IMR-90 (cell line): ENCODE data around the gene GPX4. TPM values are rescaled to one million over a fixed set of nuclear protein-coding genes. Genes with fewer than 3 reads are reported as not detected.

Source experiments
- ATAC-seq: fragments of 200-7000 bp; cut with Tn5 transposase; 2 replicates; pipeline ENCODE4 v1.9.1; 2020; ENCODE audit warnings: low read depth, mild to moderate bottlenecking, moderate library complexity
- BruUV-seq: library from RNA; stranded (reverse); fragments of 400-500 nt; replicated peaks from 2 replicates; lab custom pipeline; 2021; lab: Mats Ljungman, UMichigan
- CTCF ChIA-PET: fragments of 300-600 bp; formaldehyde crosslinking; extraction: SDS; loops from one replicate; lab custom pipeline; 2021; ENCODE audit warnings: antibody characterized with exemption; lab: Yijun Ruan, JAX
- POLR2A ChIA-PET: fragments of 300-600 bp; sonication (Branson Sonifier 250); formaldehyde crosslinking; loops from one replicate; lab custom pipeline; 2022; ENCODE audit warnings: antibody characterized with exemption; ENCODE audit not compliant: unreplicated experiment; lab: Charles Lee
- DNase-seq: peaks from one replicate; pipeline ENCODE4 v3.0.0; 2013
- H2AFZ ChIP-seq: replicated peaks from 2 replicates; pipeline ENCODE3; 2013; ENCODE audit warnings: low read length, mild to moderate bottlenecking; ENCODE audit not compliant: poor library complexity
- H2AK5ac ChIP-seq: 2 replicates; pipeline ENCODE4 v1.6.1; 2013; ENCODE audit warnings: low read depth, low read length, inconsistent platforms
- H2AK9ac ChIP-seq: replicated peaks from 2 replicates; pipeline ENCODE3; 2013; ENCODE audit warnings: mild to moderate bottlenecking, low read depth, low read length, moderate library complexity; ENCODE audit not compliant: poor library complexity
- H2BK120ac ChIP-seq: 2 replicates; pipeline ENCODE4 v1.6.1; 2013; ENCODE audit warnings: low read depth, low read length, inconsistent platforms
- H2BK15ac ChIP-seq: 3 replicates; pipeline ENCODE4 v1.6.1; 2013; ENCODE audit warnings: low read depth, low read length, inconsistent platforms
- H2BK20ac ChIP-seq: 2 replicates; pipeline ENCODE4 v1.6.1; 2013; ENCODE audit warnings: low read depth, mild to moderate bottlenecking, inconsistent platforms, low read length, moderate library complexity
- H2BK5ac ChIP-seq: 2 replicates; pipeline ENCODE4 v1.6.1; 2013; ENCODE audit warnings: mild to moderate bottlenecking, low read depth, low read length, inconsistent platforms; ENCODE audit not compliant: poor library complexity, severe bottlenecking
- H3K14ac ChIP-seq: replicated peaks from 2 replicates; pipeline ENCODE4 v1.6.1; 2013; ENCODE audit warnings: low read depth, low read length, inconsistent platforms
- H3K18ac ChIP-seq: 2 replicates; pipeline ENCODE4 v1.6.1; 2013; ENCODE audit warnings: low read depth, low read length, control low read depth
- H3K23ac ChIP-seq: 2 replicates; pipeline ENCODE4 v1.6.1; 2013; ENCODE audit warnings: low read depth, low read length, inconsistent platforms
- H3K27ac ChIP-seq: 2 replicates; pipeline ENCODE4 v1.5.1; 2013; ENCODE audit warnings: mild to moderate bottlenecking, control low read depth, low read length; ENCODE audit not compliant: insufficient read depth
- H3K27me3 ChIP-seq: 2 replicates; pipeline ENCODE4 v1.6.1; 2013; ENCODE audit warnings: low read length; ENCODE audit not compliant: control insufficient read depth, insufficient read depth
- H3K36me3 ChIP-seq: 2 replicates; pipeline ENCODE4 v1.6.1; 2013; ENCODE audit warnings: low read length, mixed read lengths; ENCODE audit not compliant: control insufficient read depth, insufficient read depth
- H3K4ac ChIP-seq: 2 replicates; pipeline ENCODE4 v1.6.1; 2013; ENCODE audit warnings: low read depth, low read length, inconsistent platforms
- H3K4me1 ChIP-seq: 2 replicates; pipeline ENCODE4 v1.6.1; 2013; ENCODE audit warnings: low read length, mixed read lengths; ENCODE audit not compliant: control insufficient read depth, insufficient read depth
- H3K4me2 ChIP-seq: 2 replicates; pipeline ENCODE4 v1.6.1; 2013; ENCODE audit warnings: low read depth, mild to moderate bottlenecking, control low read depth, low read length, moderate library complexity
- H3K4me3 ChIP-seq: 2 replicates; pipeline ENCODE4 v1.5.1; 2013; ENCODE audit warnings: low read depth, mild to moderate bottlenecking, control low read depth, low read length, moderate library complexity; ENCODE audit not compliant: insufficient read depth
- H3K56ac ChIP-seq: 2 replicates; pipeline ENCODE4 v1.6.1; 2013; ENCODE audit warnings: low read length, inconsistent platforms; ENCODE audit not compliant: insufficient read depth; ENCODE audit errors: extremely low read depth
- H3K79me1 ChIP-seq, 2 experiments: 2 replicates each; pipeline ENCODE4 v1.6.1; 2013; ENCODE audit warnings: low read length in 2 of 2, inconsistent platforms in 1 of 2, low read depth in 1 of 2
- H3K9ac ChIP-seq: 2 replicates; pipeline ENCODE4 v1.6.1; 2013; ENCODE audit warnings: low read depth, low read length, control low read depth
- H3K9me1 ChIP-seq: 2 replicates; pipeline ENCODE4 v1.6.1; 2013; ENCODE audit warnings: low read length, inconsistent platforms; ENCODE audit not compliant: insufficient read depth
- H3K9me3 ChIP-seq: 2 replicates; pipeline ENCODE4 v1.6.1; 2013; ENCODE audit warnings: low read length; ENCODE audit not compliant: control insufficient read depth, insufficient read depth
- H4K20me1 ChIP-seq: 2 replicates; pipeline ENCODE4 v1.6.1; 2013; ENCODE audit warnings: low read length, inconsistent platforms; ENCODE audit not compliant: insufficient read depth
- H4K5ac ChIP-seq: 2 replicates; pipeline ENCODE4 v1.6.1; 2013; ENCODE audit warnings: mild to moderate bottlenecking, low read depth, low read length, control low read depth
- H4K8ac ChIP-seq, 2 experiments: 2 replicates each; pipeline ENCODE4 v1.6.1; 2013; ENCODE audit warnings: low read depth in 2 of 2, low read length in 2 of 2, control low read depth in 1 of 2, inconsistent platforms in 1 of 2
- H4K91ac ChIP-seq: 2 replicates; pipeline ENCODE4 v1.6.1; 2013; ENCODE audit warnings: low read depth, low read length, inconsistent platforms; ENCODE audit not compliant: insufficient read depth
- BHLHE40 ChIP-seq: fragments of 150-350 bp; IDR thresholded peaks from 2 replicates; pipeline ENCODE4 v1.6.1; 2016; ENCODE audit warnings: mild to moderate bottlenecking, low read depth, low read length
- FOS ChIP-seq: fragments of 150-350 bp; IDR thresholded peaks from 2 replicates; pipeline ENCODE4 v1.6.1; 2016; ENCODE audit warnings: low read depth, low read length
- NFE2L2 ChIP-seq: fragments of 150-350 bp; IDR thresholded peaks from 2 replicates; pipeline ENCODE4 v1.6.1; 2016; ENCODE audit warnings: low read depth, mild to moderate bottlenecking, low read length
- WGBS, 2 experiments: methylation state at CpG; one replicate each; pipeline versions ENCODE4 v1.1.5 to v1.1.7; 2013; ENCODE audit warnings: missing lambda C conversion rate in 2 of 2; ENCODE audit not compliant: insufficient read length in 1 of 2; ENCODE audit errors: extremely low coverage in 2 of 2; 5-methylcytosine and 5-hydroxymethylcytosine counted together
- dilution Hi-C: fragments of 300-500 bp; cut with HindIII; formaldehyde crosslinking; loops from one replicate; pipeline ENCODE4 v1.14.3; 2018; ENCODE audit warnings: low sequenced_read_pairs; ENCODE audit not compliant: unreplicated experiment
- in situ Hi-C: fragments of 300-500 bp; cut with MboI; formaldehyde crosslinking; loops from 3 replicates; pipeline ENCODE4 v1.14.3; 2019; ENCODE audit warnings: low sequenced_read_pairs, inconsistent platforms, mixed read lengths
- intact Hi-C: fragments of 100-400 bp; cut with micrococcal nuclease; formaldehyde crosslinking; loops from 2 replicates; pipeline ENCODE4 v1.10.0; 2022
- polyA plus RNA-seq, 3 experiments: library from polyadenylated mRNA; depleted of rRNA; stranded (reverse); fragments of >200 nt; gene quantifications; 2 replicates each; pipeline ENCODE4 v1.2.3, GENCODE V29; 2012; ENCODE audit warnings: low replicate concordance in 1 of 3
- total RNA-seq: library from RNA; depleted of rRNA; stranded (reverse); fragments of >200 nt; gene quantifications from 2 replicates; pipeline ENCODE4 v1.2.3, GENCODE V29; 2012

GPX4 gene
- total and polyA plus RNA-seq, 2 of the 4 experiments (the other 2 are of a cell fraction), result 357 to 1,083 TPM

DNA sequence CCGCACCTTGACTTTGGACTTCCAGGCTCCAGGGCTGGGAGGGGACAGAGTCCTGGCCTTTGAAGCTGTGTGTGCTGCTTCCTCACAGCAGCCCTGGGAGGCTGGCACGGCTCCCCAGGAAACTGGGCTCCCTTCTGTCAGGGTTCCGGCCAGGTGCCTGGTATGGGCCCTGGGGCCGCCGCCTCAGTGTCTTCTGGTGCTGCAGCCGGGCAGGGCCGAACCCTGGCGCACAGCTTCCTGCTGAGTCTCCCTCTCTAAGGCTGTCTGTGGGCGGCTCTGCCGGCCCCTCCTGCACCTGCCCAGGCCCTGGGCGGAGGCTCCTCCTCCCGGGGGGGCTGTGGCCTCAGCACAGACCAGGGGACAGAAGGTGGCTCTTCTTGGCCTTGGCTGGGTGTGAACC, 32.4 kb downstream of the GPX4 start:
- Histone ChIP-seq H3K79me1 (peaks cover 12 to 52% of the 10 kb centered on the region in 2 experiments), H3K4me3 (no peak overlapping the region), H2BK20ac (no peak overlapping the region), H2BK120ac (no peak overlapping the region), H3K14ac (no peak overlapping the region), H2AK5ac (no peak overlapping the region), H3K9me3 (no peaks in the 10 kb centered on the region), H3K4me1 (peaks cover 11% of the 10 kb centered on the region), H3K18ac (no peak overlapping the region), H2AK9ac (no peak overlapping the region), H3K9ac (no peak overlapping the region), H2AFZ (no peak overlapping the region), H3K23ac (no peak overlapping the region), H3K4me2 (no peak overlapping the region), H2BK5ac (no peak overlapping the region), H3K27me3 (no peaks in the 10 kb centered on the region), H3K56ac (no peak overlapping the region), H2BK15ac (no peak overlapping the region), H4K5ac (no peak overlapping the region), H4K20me1 (peaks cover 9% of the 10 kb centered on the region), H3K4ac (no peak overlapping the region), H4K91ac (no peak overlapping the region), H3K36me3 (peaks cover 35% of the 10 kb centered on the region; the same call in 1 of the 2 replicates), H3K9me1 (peaks cover 4% of the 10 kb centered on the region; the same call in 1 of the 2 replicates), H4K8ac (no peak overlapping the region), H3K27ac (no peak overlapping the region)
- DNase-seq, result no peak
- ChIA-PET CTCF (no interaction called here), POLR2A (no interaction called here)
- ATAC-seq, result no peak
- BruUV-seq, result no TSS peak
- intact Hi-C loops (no loop called here), dilution Hi-C loops (no loop called here), in situ Hi-C loops (no loop called here)
- 75% methylated on average over 9 of the region's 12 CpGs; no CpG with 5 or more reads in 1 of the 2 experiments for WGBS, 2 experiments
- TF ChIP-seq FOS (no peak), BHLHE40 (no peak), NFE2L2 (no peak)
